ENCODE measurements around the gene PPP2R1A. TPM values are rescaled to one million over a fixed set of nuclear protein-coding genes. Genes with fewer than 3 reads are reported as not detected.
A peak's percentile ranks its signal among the peaks of the same experiment; 100 is the strongest.

Gene PPP2R1A
- total and polyA plus RNA-seq, 4 donors = 33.6 to 61.6 (median 59.8) TPM

DNA sequence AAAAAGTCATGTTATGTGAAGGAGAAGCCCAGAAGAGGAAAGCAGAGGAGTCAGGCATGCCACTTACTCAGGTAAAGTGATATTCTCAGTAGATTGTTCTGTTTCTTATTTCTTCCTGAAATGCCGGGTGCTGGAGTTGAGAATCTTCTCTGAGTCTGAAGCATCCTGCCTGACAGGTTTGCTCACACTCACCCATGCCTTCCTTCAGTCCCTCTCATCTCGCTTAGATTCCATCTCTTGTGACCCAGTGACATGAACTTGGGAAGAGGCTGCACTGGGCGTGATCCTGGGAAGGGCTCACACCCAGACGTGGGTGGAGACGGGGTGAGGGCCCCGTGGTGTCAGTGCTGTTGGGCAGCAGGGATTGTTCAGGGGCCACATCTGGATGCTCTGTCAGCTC, 87.6 kb downstream of the PPP2R1A start:
- Histone ChIP-seq H3K9ac (ENCODE audit: low read depth in 1 of 2, low read length in 2 of 2) (no peak overlapping the region), H3K4me1 (ENCODE audit: control insufficient read depth in 4 of 4, insufficient read depth in 4 of 4, low read length in 3 of 4) (no peaks in the 10 kb centered on the region), H3K27ac (ENCODE audit: low read depth in 1 of 2, low read length in 2 of 2) (no peak overlapping the region), H3K36me3 (ENCODE audit: control insufficient read depth in 4 of 4, insufficient read depth in 3 of 4, low read depth in 1 of 4, low read length in 3 of 4) (peaks cover 3 to 10% (median 5%) of the 10 kb centered on the region in 4 donors), H3K4me3 (ENCODE audit: low read depth in 1 of 3, low read length in 3 of 3) (peak overlapping the region in 1 of 3 donors; percentile 37), H3K27me3 (ENCODE audit: control insufficient read depth in 4 of 4, insufficient read depth in 4 of 4, low read length in 3 of 4) (no peaks in the 10 kb centered on the region), H3K9me3 (ENCODE audit: control insufficient read depth in 4 of 4, low read length in 3 of 4) (peaks cover 4 to 13% (median 9%) of the 10 kb centered on the region in 4 donors)
- no peak for TF ChIP-seq HNF4G (IDR thresholded peaks at IDR 0.05)
- TF ChIP-seq GABPA (IDR thresholded peaks at IDR 0.05 in 1 of 2, conservative IDR thresholded peaks at IDR 0.05 in 1 of 2) = no peak
- TF ChIP-seq RAD21 (IDR thresholded peaks at IDR 0.05) = no peak
- no peak for TF ChIP-seq FOXA2 (IDR thresholded peaks at IDR 0.05)
- TF ChIP-seq JUND (IDR thresholded peaks at IDR 0.05) = no peak
- TF ChIP-seq SP1 (IDR thresholded peaks at IDR 0.05) = no peak
- TF ChIP-seq REST (IDR thresholded peaks at IDR 0.05) = no peak
- no peak for TF ChIP-seq ATF3 (IDR thresholded peaks at IDR 0.05)
- no peak for TF ChIP-seq EGR1 (IDR thresholded peaks at IDR 0.05; ENCODE audit: low read depth in 2 of 2)
- no peak for DNase-seq (ENCODE audit: low spot score)
- 92% methylated on average over 6 of the region's 6 CpGs for WGBS

Small RNA genes lying within 50 kb of the gene (small RNA-seq; reads per million reads assigned to genes)
- not detected for gene MIR6801
- gene RF00019 = not detected
- gene RPL37P23 = not detected

Other genes with a start within 250 kb of the PPP2R1A start
- gene ZNF350, start 203.2 kb upstream of the PPP2R1A start, total RNA-seq = 1 to 10 TPM; 3.7 to 4.9 TPM
- gene ZNF350, start 203.2 kb upstream of the PPP2R1A start, polyA plus RNA-seq = 1 to 10 TPM; 2.1 to 3.6 TPM
- 1 to 10 TPM; 3.6 to 6.2 TPM for gene ZNF615, start 181.8 kb upstream of the PPP2R1A start, total RNA-seq
- 1 to 10 TPM; 1.7 to 2.1 TPM for gene ZNF615, start 181.8 kb upstream of the PPP2R1A start, polyA plus RNA-seq
- gene ZNF614, start 161.7 kb upstream of the PPP2R1A start, total RNA-seq = 1 to 10 TPM; 2.2 to 4.7 TPM
- 1 to 10 TPM; 1.1 TPM for gene ZNF614, start 161.7 kb upstream of the PPP2R1A start, polyA plus RNA-seq
- 1 to 10 TPM; 2.8 to 4.8 TPM for gene ZNF432, start 141.2 kb upstream of the PPP2R1A start, total RNA-seq
- gene ZNF432, start 141.2 kb upstream of the PPP2R1A start, polyA plus RNA-seq = under 1 TPM; 0.83 to 0.99 TPM
- gene ZNF841, start 94.3 kb upstream of the PPP2R1A start, total RNA-seq = 10 to 100 TPM in 1 of 2 donors, 1 to 10 TPM in 1; 5.9 to 11.1 TPM
- 1 to 10 TPM in 1 of 2 donors, under 1 TPM in 1; 0.86 to 2.5 TPM for gene ZNF841, start 94.3 kb upstream of the PPP2R1A start, polyA plus RNA-seq
- gene ZNF616, start 50.1 kb upstream of the PPP2R1A start, total RNA-seq = 1 to 10 TPM; 4.1 TPM
- 1 to 10 TPM; 1.5 to 3.0 TPM for gene ZNF616, start 50.1 kb upstream of the PPP2R1A start, polyA plus RNA-seq
- gene ZNF836, start 18.4 kb upstream of the PPP2R1A start, total RNA-seq = 1 to 10 TPM; 1.9 to 3.1 TPM
- gene ZNF836, start 18.4 kb upstream of the PPP2R1A start, polyA plus RNA-seq = 1 to 10 TPM in 1 of 2 donors, under 1 TPM in 1; 0.85 to 1.7 TPM
- 1 to 10 TPM; 4.0 to 4.9 TPM for gene ZNF766, start 79.5 kb downstream of the PPP2R1A start, total RNA-seq
- 1 to 10 TPM; 1.6 to 3.5 TPM for gene ZNF766, start 79.5 kb downstream of the PPP2R1A start, polyA plus RNA-seq
- gene ZNF480, start 107.1 kb downstream of the PPP2R1A start, total RNA-seq = 1 to 10 TPM; 3.4 to 3.5 TPM
- gene ZNF480, start 107.1 kb downstream of the PPP2R1A start, polyA plus RNA-seq = 1 to 10 TPM; 1.8 to 7.3 TPM
- under 1 TPM; 0.08 to 0.89 TPM for gene ZNF610, start 146.2 kb downstream of the PPP2R1A start, total RNA-seq
- gene ZNF610, start 146.2 kb downstream of the PPP2R1A start, polyA plus RNA-seq = under 1 TPM; 0.21 to 0.25 TPM
- gene ZNF880, start 179.9 kb downstream of the PPP2R1A start, total RNA-seq = 1 to 10 TPM; 2.2 to 3.3 TPM
- gene ZNF880, start 179.9 kb downstream of the PPP2R1A start, polyA plus RNA-seq = 1 to 10 TPM; 2.1 to 2.6 TPM
- 1 to 10 TPM; 4.2 to 5.5 TPM for gene ZNF528, start 207.8 kb downstream of the PPP2R1A start, total RNA-seq
- gene ZNF528, start 207.8 kb downstream of the PPP2R1A start, polyA plus RNA-seq = 1 to 10 TPM in 1 of 2 donors, under 1 TPM in 1; 0.82 to 1.8 TPM
- gene ZNF534, start 239.1 kb downstream of the PPP2R1A start, total RNA-seq = not detected
- not detected for gene ZNF534, start 239.1 kb downstream of the PPP2R1A start, polyA plus RNA-seq